ENCODE measurements around the gene ABCD3. TPM values are rescaled to one million over a fixed set of nuclear protein-coding genes. Genes with fewer than 3 reads are reported as not detected.

ABCD3 gene
- polyA plus RNA-seq, 1 of the 3 experiments (the other 2 are of a cell fraction) = 6.5 TPM

GRCh38 chr1:94396356-94397010 lies 21.7 kb upstream of the ABCD3 start:
- H3K4me3 ChIP-seq (ENCODE audit: low read depth in 2 of 2, low read length in 1 of 2) = no peak overlapping the region
- no peaks in the 10 kb centered on the region for H3K9me2 ChIP-seq
- ChIA-PET CTCF (interaction anchor here (0.7 to 1.4 kb wide), 12 partner anchors 8 to 458 kb away, joined by 3 to 4 read pairs (median 3); no protein-coding TSS in a partner anchor), POLR2A (interaction anchor here (0.6 kb wide), 1 partner anchor 60 kb away, joined by 3 read pairs; no protein-coding TSS in a partner anchor)
- H4K20me1 ChIP-seq (ENCODE audit: insufficient read depth) = no peaks in the 10 kb centered on the region
- H3K9me3 ChIP-seq = no peaks in the 10 kb centered on the region
- H3K27ac ChIP-seq (ENCODE audit: low read depth in 2 of 2, low read length in 1 of 2) = no peak overlapping the region
- 83% methylated on average over 11 of the region's 11 CpGs for WGBS (ENCODE audit: low lambda C conversion rate)
- H3F3A ChIP-seq (replicated peaks; ENCODE audit: insufficient read depth) = no peaks in the 10 kb centered on the region
- no peaks in the 10 kb centered on the region for H3K36me3 ChIP-seq (replicated peaks in 1 of 2; ENCODE audit: control insufficient read depth in 1 of 2, insufficient read depth in 2 of 2, low read length in 1 of 2)
- no peaks in the 10 kb centered on the region for H3K79me2 ChIP-seq (ENCODE audit: insufficient read depth)
- H3K9ac ChIP-seq = no peak overlapping the region
- TF ChIP-seq RXRA (IDR thresholded peaks at IDR 0.05; ENCODE audit: borderline replicate concordance, low read depth) (no peak), POLR2AphosphoS5 (IDR thresholded peaks at IDR 0.05; ENCODE audit: low read depth, low read length) (no peak), SIN3A (IDR thresholded peaks at IDR 0.05; ENCODE audit: borderline replicate concordance, low read depth, low read length) (no peak), EZH2phosphoT487 (IDR thresholded peaks at IDR 0.05; ENCODE audit: borderline replicate concordance, low read depth) (no peak), RAD21 (IDR thresholded peaks at IDR 0.05; ENCODE audit: low read length) (peak; percentile 38), FOSL2 (IDR thresholded peaks at IDR 0.05; ENCODE audit: borderline replicate concordance, low read depth) (no peak), EP300 (IDR thresholded peaks at IDR 0.05; ENCODE audit: borderline replicate concordance in 1 of 2, low read depth in 1 of 2, low read length in 1 of 2) (no peak)
- TF ChIP-seq, protein P1, sequence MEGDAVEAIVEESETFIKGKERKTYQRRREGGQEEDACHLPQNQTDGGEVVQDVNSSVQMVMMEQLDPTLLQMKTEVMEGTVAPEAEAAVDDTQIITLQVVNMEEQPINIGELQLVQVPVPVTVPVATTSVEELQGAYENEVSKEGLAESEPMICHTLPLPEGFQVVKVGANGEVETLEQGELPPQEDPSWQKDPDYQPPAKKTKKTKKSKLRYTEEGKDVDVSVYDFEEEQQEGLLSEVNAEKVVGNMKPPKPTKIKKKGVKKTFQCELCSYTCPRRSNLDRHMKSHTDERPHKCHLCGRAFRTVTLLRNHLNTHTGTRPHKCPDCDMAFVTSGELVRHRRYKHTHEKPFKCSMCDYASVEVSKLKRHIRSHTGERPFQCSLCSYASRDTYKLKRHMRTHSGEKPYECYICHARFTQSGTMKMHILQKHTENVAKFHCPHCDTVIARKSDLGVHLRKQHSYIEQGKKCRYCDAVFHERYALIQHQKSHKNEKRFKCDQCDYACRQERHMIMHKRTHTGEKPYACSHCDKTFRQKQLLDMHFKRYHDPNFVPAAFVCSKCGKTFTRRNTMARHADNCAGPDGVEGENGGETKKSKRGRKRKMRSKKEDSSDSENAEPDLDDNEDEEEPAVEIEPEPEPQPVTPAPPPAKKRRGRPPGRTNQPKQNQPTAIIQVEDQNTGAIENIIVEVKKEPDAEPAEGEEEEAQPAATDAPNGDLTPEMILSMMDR (IDR thresholded peaks at IDR 0.05) = peak; percentile 18; the same call in 1 of the 2 replicates
- no peak for DNase-seq
- H2AFZ ChIP-seq (ENCODE audit: low read depth) = no peak overlapping the region
- H3K4me1 ChIP-seq (ENCODE audit: control insufficient read depth in 1 of 2, insufficient read depth in 2 of 2, low read depth in 1 of 2, low read length in 1 of 2) = no peaks in the 10 kb centered on the region
- H3K27me3 ChIP-seq (ENCODE audit: insufficient read depth) = peaks cover 4% of the 10 kb centered on the region; the same call in 1 of the 2 replicates
- no peak overlapping the region for H3K4me2 ChIP-seq

DNA sequence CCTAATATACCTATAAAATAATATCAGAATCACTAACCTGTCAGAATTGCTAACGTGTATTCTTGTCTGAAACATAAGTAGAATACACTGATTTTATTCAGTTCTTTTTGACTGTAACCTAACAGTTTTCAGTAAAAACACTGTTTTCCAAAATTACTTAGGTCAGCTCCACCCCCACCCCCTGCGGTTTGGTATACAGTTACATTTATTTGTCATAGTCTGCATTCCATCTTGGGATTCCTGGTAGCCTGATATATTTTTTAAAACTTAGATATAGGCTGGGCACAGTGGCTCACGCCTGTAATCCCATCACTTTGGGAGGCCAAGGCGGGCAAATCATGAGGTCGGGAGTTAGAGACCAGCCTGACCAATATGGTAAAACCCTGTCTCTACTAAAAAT lies 19.8 kb upstream of the ABCD3 start:
- Histone ChIP-seq H3K4me1 (ENCODE audit: control insufficient read depth in 1 of 2, insufficient read depth in 2 of 2, low read depth in 1 of 2, low read length in 1 of 2) (no peaks in the 10 kb centered on the region), H2AFZ (ENCODE audit: low read depth) (no peak overlapping the region), H3F3A (replicated peaks; ENCODE audit: insufficient read depth) (no peaks in the 10 kb centered on the region), H3K27ac (ENCODE audit: low read depth in 2 of 2, low read length in 1 of 2) (no peak overlapping the region), H3K4me2 (no peak overlapping the region), H3K79me2 (ENCODE audit: insufficient read depth) (no peaks in the 10 kb centered on the region), H4K20me1 (ENCODE audit: insufficient read depth) (no peaks in the 10 kb centered on the region), H3K9me2 (no peaks in the 10 kb centered on the region), H3K9ac (no peak overlapping the region), H3K9me3 (no peaks in the 10 kb centered on the region), H3K4me3 (ENCODE audit: low read depth in 2 of 2, low read length in 1 of 2) (no peak overlapping the region), H3K36me3 (replicated peaks in 1 of 2; ENCODE audit: control insufficient read depth in 1 of 2, insufficient read depth in 2 of 2, low read length in 1 of 2) (no peaks in the 10 kb centered on the region), H3K27me3 (ENCODE audit: insufficient read depth) (no peaks in the 10 kb centered on the region)
- ChIA-PET POLR2A (no interaction called here), CTCF (interaction anchor here (0.6 kb wide), 2 partner anchors 306 to 372 kb away, joined by 3 to 4 read pairs; no protein-coding TSS in a partner anchor)
- WGBS (ENCODE audit: low lambda C conversion rate) = 82% methylated on average over 5 of the region's 5 CpGs
- no peak for TF ChIP-seq RAD21 (IDR thresholded peaks at IDR 0.05; ENCODE audit: low read length)
- TF ChIP-seq SIN3A (IDR thresholded peaks at IDR 0.05; ENCODE audit: borderline replicate concordance, low read depth, low read length) = no peak
- no peak for DNase-seq
